ENCODE measurements around the gene LAMA1. TPM values are rescaled to one million over a fixed set of nuclear protein-coding genes. Genes with fewer than 3 reads are reported as not detected.
A peak's percentile ranks its signal among the peaks of the same experiment; 100 is the strongest.

Gene LAMA1
- total RNA-seq, 1 experiment from 2014 or later, result 129 TPM

DNA sequence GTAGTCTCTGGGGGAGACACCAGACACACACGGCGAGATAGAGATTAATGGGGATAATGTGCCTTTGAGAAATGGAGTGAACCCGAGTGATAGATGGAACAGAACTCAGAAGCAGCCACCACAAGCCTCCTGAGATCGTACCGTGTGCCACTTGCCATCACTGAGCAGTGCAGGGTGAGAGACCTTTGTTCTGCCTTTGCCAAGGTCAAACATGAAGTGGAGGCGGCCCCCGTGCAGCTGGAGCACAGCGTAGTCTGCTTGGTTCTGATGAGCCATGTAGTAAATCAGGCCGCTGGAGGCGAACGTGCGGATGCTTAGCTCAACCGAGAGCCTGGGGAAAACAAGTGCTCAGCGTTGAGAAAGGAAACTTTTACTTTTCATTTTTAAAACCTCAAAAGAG, 167.0 kb downstream of the LAMA1 start:
- Mint-ChIP-seq H3K27me3 (ENCODE audit: insufficient read depth, unreplicated experiment) (no peaks in the 10 kb centered on the region), H3K4me1 (ENCODE audit: low read depth, unreplicated experiment) (peaks cover 25% of the 10 kb centered on the region), H3K9me3 (ENCODE audit: unreplicated experiment) (no peaks in the 10 kb centered on the region), H3K27ac (ENCODE audit: unreplicated experiment) (peak overlapping the region; percentile 25), H3K4me3 (ENCODE audit: unreplicated experiment) (no peak overlapping the region), H3K36me3 (ENCODE audit: insufficient read depth, unreplicated experiment) (peaks cover 83% of the 10 kb centered on the region)
- no peak for DNase-seq
- intact Hi-C loops (cut with micrococcal nuclease; ENCODE audit: unreplicated experiment), result no loop called here
- Histone ChIP-seq H3K4me1 (peaks cover 16% of the 10 kb centered on the region), H3K9me3 (no peaks in the 10 kb centered on the region), H3K27me3 (replicated peaks; ENCODE audit: control insufficient read depth, insufficient read depth, low read length) (no peaks in the 10 kb centered on the region), H3K36me3 (ENCODE audit: control insufficient read depth, insufficient read depth, low read length) (peaks cover 3% of the 10 kb centered on the region), H3K4me3 (ENCODE audit: low read depth, low read length) (no peak overlapping the region)
- BruUV-seq (replicated peaks), result no TSS peak
- POLR2A ChIA-PET, result no interaction called here
- CTCF ChIA-PET, result no interaction called here
- no peak for TF ChIP-seq CTCF (IDR thresholded peaks at IDR 0.05; ENCODE audit: insufficient read depth in 1 of 2, low read depth in 1 of 2, low read length in 1 of 2, severe bottlenecking in 1 of 2, unreplicated experiment in 1 of 2)

- POLR2A ChIA-PET, result no interaction called here
- Mint-ChIP-seq H3K27ac (ENCODE audit: unreplicated experiment) (peak overlapping the region; percentile 25), H3K36me3 (ENCODE audit: insufficient read depth, unreplicated experiment) (peaks cover 79% of the 10 kb centered on the region), H3K4me3 (ENCODE audit: unreplicated experiment) (no peak overlapping the region), H3K27me3 (ENCODE audit: insufficient read depth, unreplicated experiment) (no peaks in the 10 kb centered on the region), H3K9me3 (ENCODE audit: unreplicated experiment) (no peaks in the 10 kb centered on the region), H3K4me1 (ENCODE audit: low read depth, unreplicated experiment) (peaks cover 25% of the 10 kb centered on the region)
- Histone ChIP-seq H3K27me3 (replicated peaks; ENCODE audit: control insufficient read depth, insufficient read depth, low read length) (no peaks in the 10 kb centered on the region), H3K4me3 (ENCODE audit: low read depth, low read length) (no peak overlapping the region), H3K9me3 (no peaks in the 10 kb centered on the region), H3K36me3 (ENCODE audit: control insufficient read depth, insufficient read depth, low read length) (peaks cover 3% of the 10 kb centered on the region), H3K4me1 (peaks cover 16% of the 10 kb centered on the region)
- DNase-seq, result no peak
- CTCF ChIA-PET, result no interaction called here
- no peak for TF ChIP-seq CTCF (IDR thresholded peaks at IDR 0.05; ENCODE audit: insufficient read depth in 1 of 2, low read depth in 1 of 2, low read length in 1 of 2, severe bottlenecking in 1 of 2, unreplicated experiment in 1 of 2)
- intact Hi-C loops (cut with micrococcal nuclease; ENCODE audit: unreplicated experiment), result no loop called here
- BruUV-seq (replicated peaks), result no TSS peak
Measured at GRCh38 chr18:6949800-6950586, 167.6 kb downstream of the LAMA1 start.

GRCh38 chr18:6948281-6949055, 169.1 kb downstream of the LAMA1 start:
- Histone ChIP-seq H3K4me3 (ENCODE audit: low read depth, low read length) (no peak overlapping the region), H3K4me1 (peaks cover 16% of the 10 kb centered on the region), H3K27me3 (replicated peaks; ENCODE audit: control insufficient read depth, insufficient read depth, low read length) (no peaks in the 10 kb centered on the region), H3K36me3 (ENCODE audit: control insufficient read depth, insufficient read depth, low read length) (peaks cover 1% of the 10 kb centered on the region), H3K9me3 (no peaks in the 10 kb centered on the region)
- intact Hi-C loops (cut with micrococcal nuclease; ENCODE audit: unreplicated experiment), result no loop called here
- no peak for TF ChIP-seq CTCF (IDR thresholded peaks at IDR 0.05; ENCODE audit: insufficient read depth in 1 of 2, low read depth in 1 of 2, low read length in 1 of 2, severe bottlenecking in 1 of 2, unreplicated experiment in 1 of 2)
- Mint-ChIP-seq H3K27ac (ENCODE audit: unreplicated experiment) (no peak overlapping the region), H3K9me3 (ENCODE audit: unreplicated experiment) (no peaks in the 10 kb centered on the region), H3K36me3 (ENCODE audit: insufficient read depth, unreplicated experiment) (peaks cover 72% of the 10 kb centered on the region), H3K27me3 (ENCODE audit: insufficient read depth, unreplicated experiment) (no peaks in the 10 kb centered on the region), H3K4me1 (ENCODE audit: low read depth, unreplicated experiment) (peaks cover 25% of the 10 kb centered on the region), H3K4me3 (ENCODE audit: unreplicated experiment) (no peak overlapping the region)
- ChIA-PET POLR2A (no interaction called here), CTCF (no interaction called here)
- BruUV-seq (replicated peaks), result no TSS peak
- no peak for DNase-seq

All from Caco-2 (cell line).